H9 (cell line): ENCODE measurements around the gene GBP4. TPM values are rescaled to one million over a fixed set of nuclear protein-coding genes. Genes with fewer than 3 reads are reported as not detected.

Experiments used
- DNase-seq: peaks from one replicate; pipeline ENCODE4 v3.0.0-alpha.2; 2017
- H2AFZ ChIP-seq: one replicate; pipeline ENCODE4 v1.6.1; 2013; ENCODE audit warnings: mild to moderate bottlenecking, low read length, control low read depth, moderate library complexity
- H2AK5ac ChIP-seq: 2 replicates; pipeline ENCODE4 v1.6.1; 2013; ENCODE audit warnings: low read length, control low read depth, mixed read lengths; ENCODE audit not compliant: insufficient read length
- H2BK120ac ChIP-seq: one replicate; pipeline ENCODE4 v1.6.1; 2013; ENCODE audit warnings: low read depth, mild to moderate bottlenecking, low read length, control low read depth, inconsistent platforms; ENCODE audit not compliant: poor library complexity, severe bottlenecking
- H2BK12ac ChIP-seq: 2 replicates; pipeline ENCODE4 v1.6.1; 2013; ENCODE audit warnings: low read length, control low read depth, mixed read lengths, low read depth; ENCODE audit not compliant: insufficient read length
- H2BK15ac ChIP-seq: 2 replicates; pipeline ENCODE4 v1.6.1; 2013; ENCODE audit warnings: low read depth, low read length, control low read depth
- H2BK20ac ChIP-seq: one replicate; pipeline ENCODE4 v1.6.1; 2013; ENCODE audit warnings: low read depth, mild to moderate bottlenecking, low read length, control low read depth, inconsistent platforms; ENCODE audit not compliant: poor library complexity, severe bottlenecking
- H2BK5ac ChIP-seq: 2 replicates; pipeline ENCODE4 v1.6.1; 2013; ENCODE audit warnings: low read length, control low read depth, mixed read lengths; ENCODE audit not compliant: insufficient read length
- H3K14ac ChIP-seq: 2 replicates; pipeline ENCODE4 v1.6.1; 2013; ENCODE audit warnings: low read length, control low read depth; ENCODE audit not compliant: insufficient read depth
- H3K18ac ChIP-seq: 2 replicates; pipeline ENCODE4 v1.6.1; 2013; ENCODE audit warnings: low read depth, mild to moderate bottlenecking, mixed read lengths, low read length, control low read depth; ENCODE audit not compliant: insufficient read length
- H3K23ac ChIP-seq: 2 replicates; pipeline ENCODE4 v1.6.1; 2013; ENCODE audit warnings: low read length, control low read depth, mixed read lengths, low read depth; ENCODE audit not compliant: insufficient read length
- H3K23me2 ChIP-seq: 2 replicates; pipeline ENCODE4 v1.6.1; 2013; ENCODE audit warnings: low read depth, mild to moderate bottlenecking, mixed read lengths, low read length, control low read depth; ENCODE audit not compliant: insufficient read length, poor library complexity, severe bottlenecking
- H3K27ac ChIP-seq: 2 replicates; pipeline ENCODE4 v1.5.1; 2013; ENCODE audit warnings: low read length, control low read depth, mixed read lengths, low read depth; ENCODE audit not compliant: insufficient read length
- H3K27me3 ChIP-seq: 2 replicates; pipeline ENCODE4 v1.6.1; 2013; ENCODE audit warnings: low read length, control low read depth, inconsistent platforms; ENCODE audit not compliant: insufficient read depth
- H3K4ac ChIP-seq: 2 replicates; pipeline ENCODE4 v1.6.1; 2013; ENCODE audit warnings: low read depth, mild to moderate bottlenecking, control low read depth, inconsistent platforms, low read length, moderate library complexity
- H3K4me1 ChIP-seq: 2 replicates; pipeline ENCODE4 v1.6.1; 2013; ENCODE audit warnings: low read length, control low read depth, inconsistent platforms; ENCODE audit not compliant: insufficient read depth
- H3K4me2 ChIP-seq: 2 replicates; pipeline ENCODE4 v1.6.1; 2013; ENCODE audit warnings: low read length, control low read depth, mixed read lengths; ENCODE audit not compliant: insufficient read length, insufficient read depth
- H3K56ac ChIP-seq: 2 replicates; pipeline ENCODE4 v1.6.1; 2013; ENCODE audit warnings: low read depth, mild to moderate bottlenecking, mixed read lengths, low read length, control low read depth; ENCODE audit not compliant: insufficient read length
- H3K79me1 ChIP-seq: 2 replicates; pipeline ENCODE4 v1.6.1; 2013; ENCODE audit warnings: low read depth, mild to moderate bottlenecking, moderate library complexity, low read length, control low read depth, inconsistent platforms; ENCODE audit not compliant: insufficient read depth, poor library complexity, severe bottlenecking
- H3K79me2 ChIP-seq: 2 replicates; pipeline ENCODE4 v1.6.1; 2013; ENCODE audit warnings: low read length, control low read depth, inconsistent platforms; ENCODE audit not compliant: insufficient read depth
- H3K9ac ChIP-seq: 2 replicates; pipeline ENCODE4 v1.6.1; 2013; ENCODE audit warnings: low read length, control low read depth, mixed read lengths; ENCODE audit not compliant: insufficient read length; ENCODE audit errors: extremely low read depth
- H3K9me3 ChIP-seq: one replicate; pipeline ENCODE4 v1.6.1; 2013; ENCODE audit warnings: low read depth, low read length, inconsistent platforms; ENCODE audit not compliant: control insufficient read depth
- H3T11ph ChIP-seq: one replicate; pipeline ENCODE4 v1.6.1; 2013; ENCODE audit warnings: mild to moderate bottlenecking, low read length, control low read depth, inconsistent platforms
- H4K20me1 ChIP-seq: one replicate; pipeline ENCODE4 v1.6.1; 2013; ENCODE audit not compliant: control insufficient read depth, insufficient read length, insufficient read depth
- H4K5ac ChIP-seq: 2 replicates; pipeline ENCODE4 v1.6.1; 2013; ENCODE audit warnings: low read depth, mild to moderate bottlenecking, mixed read lengths, low read length, control low read depth; ENCODE audit not compliant: insufficient read length
- H4K8ac ChIP-seq: replicated peaks from 2 replicates; pipeline ENCODE4 v1.6.1; 2013; ENCODE audit warnings: low read length, control low read depth, mixed read lengths, low read depth; ENCODE audit not compliant: insufficient read length
- H4K91ac ChIP-seq: 2 replicates; pipeline ENCODE4 v1.6.1; 2013; ENCODE audit warnings: low read depth, mild to moderate bottlenecking, moderate library complexity, mixed read lengths, low read length, control low read depth; ENCODE audit not compliant: insufficient read length
- H3K27ac Mint-ChIP-seq, 3 experiments: 2 replicates in 2 of 3; 3 replicates in 1 of 3; pipeline ENCODE4 v1.8.0; 2020 to 2021; ENCODE audit warnings: mixed read lengths in 3 of 3, mild to moderate bottlenecking in 1 of 3, moderate library complexity in 1 of 3
- H3K27me3 Mint-ChIP-seq: 2 replicates; pipeline ENCODE4 v1.8.0; 2021; ENCODE audit warnings: low read depth, mild to moderate bottlenecking, moderate library complexity, mixed read lengths
- H3K36me3 Mint-ChIP-seq, 3 experiments: 2 replicates in 2 of 3; 3 replicates in 1 of 3; pipeline ENCODE4 v1.8.0; 2020 to 2021; ENCODE audit warnings: low read depth in 3 of 3, mixed read lengths in 3 of 3; ENCODE audit not compliant: insufficient read depth in 1 of 3
- H3K4me1 Mint-ChIP-seq, 2 experiments: 2 replicates each; pipeline ENCODE4 v1.8.0; 2020; ENCODE audit warnings: mixed read lengths in 2 of 2
- H3K4me3 Mint-ChIP-seq, 2 experiments: 2 replicates in 1 of 2; 3 replicates in 1 of 2; pipeline ENCODE4 v1.8.0; 2020 to 2021; ENCODE audit warnings: mild to moderate bottlenecking in 2 of 2, mixed read lengths in 2 of 2, moderate library complexity in 1 of 2
- H3K9me3 Mint-ChIP-seq, 2 experiments: 2 replicates in 1 of 2; 3 replicates in 1 of 2; pipeline ENCODE4 v1.8.0; 2020; ENCODE audit warnings: mild to moderate bottlenecking in 2 of 2, mixed read lengths in 2 of 2, moderate library complexity in 1 of 2
- total RNA-seq: library from RNA; stranded (reverse); gene quantifications from 2 replicates; pipeline ENCODE4 v1.2.1, GENCODE V29; 2021
- TF ChIP-seq, protein P1 (sequence below): fragments of 200-600 bp; sonication (generic); conservative IDR thresholded peaks from 3 replicates; pipeline ENCODE4 v1.8.0; 2021; ENCODE audit warnings: antibody characterized with exemption, mild to moderate bottlenecking

The GBP4 gene
- total RNA-seq, 1 experiment from 2014 or later = not detected

DNA sequence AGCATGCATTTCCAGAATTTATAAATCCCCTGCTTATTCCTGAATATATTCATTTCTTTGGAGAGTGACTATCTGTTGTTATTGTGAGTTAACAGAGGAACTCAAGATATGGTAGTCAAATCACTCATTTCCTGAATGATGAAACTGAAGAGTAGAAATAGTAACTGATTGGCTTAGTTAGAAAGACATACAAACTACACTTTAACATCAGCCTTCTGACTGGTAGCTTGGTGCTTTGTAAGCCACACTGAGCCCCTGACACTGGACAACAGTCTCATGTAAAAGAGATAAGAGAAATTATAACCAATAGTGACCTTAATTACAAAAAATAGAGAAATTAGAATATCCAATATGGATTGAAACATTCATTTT, 27.7 kb downstream of the GBP4 start:
- DNase-seq = no peak
- no peaks in the 10 kb centered on the region for H3K27me3 Mint-ChIP-seq
- no peak overlapping the region for H3K27ac ChIP-seq
- no peak overlapping the region for H3K9ac ChIP-seq
- no peak overlapping the region for H2BK20ac ChIP-seq
- H3K56ac ChIP-seq = no peak overlapping the region
- no peaks in the 10 kb centered on the region for H3K27me3 ChIP-seq
- H2BK5ac ChIP-seq = no peak overlapping the region
- no peaks in the 10 kb centered on the region for H3K36me3 Mint-ChIP-seq
- H2BK12ac ChIP-seq = no peak overlapping the region
- H3K23ac ChIP-seq = no peak overlapping the region
- H3K9me3 ChIP-seq = no peaks in the 10 kb centered on the region
- no peak overlapping the region for H4K91ac ChIP-seq
- no peak overlapping the region for H3K4ac ChIP-seq
- no peak overlapping the region for H3K4me3 Mint-ChIP-seq
- no peak overlapping the region for H2AFZ ChIP-seq
- no peak overlapping the region for H4K5ac ChIP-seq
- H3K14ac ChIP-seq = no peak overlapping the region
- no peaks in the 10 kb centered on the region for H3K4me1 Mint-ChIP-seq
- H3K4me1 ChIP-seq = no peaks in the 10 kb centered on the region
- no peak overlapping the region for H3K18ac ChIP-seq
- H2BK15ac ChIP-seq = no peak overlapping the region
- no peaks in the 10 kb centered on the region for H3K79me1 ChIP-seq
- no peak overlapping the region for H3T11ph ChIP-seq
- no peak overlapping the region for H2BK120ac ChIP-seq
- H4K8ac ChIP-seq = no peak overlapping the region
- no peaks in the 10 kb centered on the region for H3K9me3 Mint-ChIP-seq
- H2AK5ac ChIP-seq = no peak overlapping the region
- H3K23me2 ChIP-seq = no peaks in the 10 kb centered on the region
- H3K4me2 ChIP-seq = no peak overlapping the region
- H3K79me2 ChIP-seq = no peaks in the 10 kb centered on the region
- H3K27ac Mint-ChIP-seq = no peak overlapping the region
- TF ChIP-seq, protein P1, sequence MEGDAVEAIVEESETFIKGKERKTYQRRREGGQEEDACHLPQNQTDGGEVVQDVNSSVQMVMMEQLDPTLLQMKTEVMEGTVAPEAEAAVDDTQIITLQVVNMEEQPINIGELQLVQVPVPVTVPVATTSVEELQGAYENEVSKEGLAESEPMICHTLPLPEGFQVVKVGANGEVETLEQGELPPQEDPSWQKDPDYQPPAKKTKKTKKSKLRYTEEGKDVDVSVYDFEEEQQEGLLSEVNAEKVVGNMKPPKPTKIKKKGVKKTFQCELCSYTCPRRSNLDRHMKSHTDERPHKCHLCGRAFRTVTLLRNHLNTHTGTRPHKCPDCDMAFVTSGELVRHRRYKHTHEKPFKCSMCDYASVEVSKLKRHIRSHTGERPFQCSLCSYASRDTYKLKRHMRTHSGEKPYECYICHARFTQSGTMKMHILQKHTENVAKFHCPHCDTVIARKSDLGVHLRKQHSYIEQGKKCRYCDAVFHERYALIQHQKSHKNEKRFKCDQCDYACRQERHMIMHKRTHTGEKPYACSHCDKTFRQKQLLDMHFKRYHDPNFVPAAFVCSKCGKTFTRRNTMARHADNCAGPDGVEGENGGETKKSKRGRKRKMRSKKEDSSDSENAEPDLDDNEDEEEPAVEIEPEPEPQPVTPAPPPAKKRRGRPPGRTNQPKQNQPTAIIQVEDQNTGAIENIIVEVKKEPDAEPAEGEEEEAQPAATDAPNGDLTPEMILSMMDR = no peak
- no peaks in the 10 kb centered on the region for H4K20me1 ChIP-seq
